Measurements from ENCODE around the gene OGFOD3. TPM values are rescaled to one million over a fixed set of nuclear protein-coding genes. Genes with fewer than 3 reads are reported as not detected.

OGFOD3 gene
- total and polyA plus RNA-seq, 2 donors (not counting 1 experiment from before 2014, with no cell fraction given) = 22.6 to 30.5 TPM

GRCh38 chr17:82446124-82446523 is 27.7 kb upstream of the OGFOD3 start:
- DNase-seq (no peak), ATAC-seq (ENCODE audit: low read depth) (no peak)
- H3K4me2 ChIP-seq (replicated peaks; ENCODE audit: low read depth, low read length, poor library complexity, severe bottlenecking) = no peak overlapping the region
- H3K4me3 ChIP-seq (ENCODE audit: control extremely low read depth in 1 of 5, extremely low read depth in 1 of 5, insufficient read depth in 1 of 5, low read depth in 2 of 5, low read length in 4 of 5) = no peak overlapping the region
- H4K20me1 ChIP-seq (ENCODE audit: control insufficient read depth, insufficient read depth, low read length, poor library complexity, severe bottlenecking) = peaks cover 57% of the 10 kb centered on the region
- POLR2A ChIA-PET = interaction anchor here (0.6 to 2.3 kb wide), 2 partner anchors 12 to 85 kb away, joined by 3 to 5 read pairs; no protein-coding TSS in a partner anchor
- Mint-ChIP-seq H3K4me3 (no peak overlapping the region), H3K9me3 (ENCODE audit: insufficient read depth) (no peaks in the 10 kb centered on the region), H3K27me3 (no peaks in the 10 kb centered on the region), H3K4me1 (peaks cover 50% of the 10 kb centered on the region), H3K27ac (peak overlapping the region; percentile 59)
- no peaks in the 10 kb centered on the region for H3K27me3 ChIP-seq (replicated peaks in 1 of 4; ENCODE audit: control extremely low read depth in 1 of 4, control insufficient read depth in 3 of 4, insufficient read depth in 4 of 4, low read length in 3 of 4)
- CTCF ChIA-PET = interaction anchor here (1.2 kb wide), 1 partner anchor 12 kb away, joined by 3 read pairs; no protein-coding TSS in a partner anchor
- peaks cover 13 to 65% of the 10 kb centered on the region in 2 donors for H3K4me1 ChIP-seq (ENCODE audit: control insufficient read depth in 2 of 2, insufficient read depth in 2 of 2, low read length in 2 of 2)
- intact Hi-C loops (cut with micrococcal nuclease) = no loop called here
- H3K36me3 ChIP-seq (replicated peaks in 1 of 2; ENCODE audit: control extremely low read depth in 1 of 2, control insufficient read depth in 1 of 2, extremely low read depth in 1 of 2, insufficient read depth in 2 of 2, low read length in 1 of 2) = peaks cover 1 to 64% of the 10 kb centered on the region in 2 experiments
- peaks cover 78% of the 10 kb centered on the region for H3K79me2 ChIP-seq (ENCODE audit: control insufficient read depth, insufficient read depth, low read length)
- no peak for TF ChIP-seq CTCF (IDR thresholded peaks at IDR 0.05)
- no peak for TF ChIP-seq EZH2 (IDR thresholded peaks at IDR 0.05; ENCODE audit: borderline replicate concordance, insufficient read depth, low read depth, low read length, poor library complexity, severe bottlenecking)
- peak overlapping the region in 1 of 2 donors; percentile 69 for H3K27ac ChIP-seq (ENCODE audit: low read length in 2 of 2)
- H3K9me3 ChIP-seq (ENCODE audit: control extremely low read depth in 1 of 3, control insufficient read depth in 2 of 3, insufficient read depth in 1 of 3, low read length in 2 of 3) = no peaks in the 10 kb centered on the region
- H3K9ac ChIP-seq (ENCODE audit: low read length) = no peak overlapping the region
- whole genome bisulfite sequencing (ENCODE audit: insufficient coverage) = over 99% methylated on average over 15 of the region's 15 CpGs
- H2AFZ ChIP-seq (ENCODE audit: insufficient read depth, low read depth, low read length, poor library complexity, severe bottlenecking) = no peak overlapping the region

- Histone ChIP-seq H3K79me2 (ENCODE audit: control insufficient read depth, insufficient read depth, low read length) (peaks cover 78% of the 10 kb centered on the region), H3K9ac (ENCODE audit: low read length) (no peak overlapping the region), H3K27me3 (replicated peaks in 1 of 4; ENCODE audit: control extremely low read depth in 1 of 4, control insufficient read depth in 3 of 4, insufficient read depth in 4 of 4, low read length in 3 of 4) (no peaks in the 10 kb centered on the region), H2AFZ (ENCODE audit: insufficient read depth, low read depth, low read length, poor library complexity, severe bottlenecking) (no peak overlapping the region), H3K4me2 (replicated peaks; ENCODE audit: low read depth, low read length, poor library complexity, severe bottlenecking) (no peak overlapping the region), H4K20me1 (ENCODE audit: control insufficient read depth, insufficient read depth, low read length, poor library complexity, severe bottlenecking) (peaks cover 63% of the 10 kb centered on the region), H3K4me1 (ENCODE audit: control insufficient read depth in 2 of 2, insufficient read depth in 2 of 2, low read length in 2 of 2) (peaks cover 16 to 68% of the 10 kb centered on the region in 2 donors), H3K27ac (ENCODE audit: low read length in 2 of 2) (peak overlapping the region in 1 of 2 donors; percentile 69), H3K9me3 (ENCODE audit: control extremely low read depth in 1 of 3, control insufficient read depth in 2 of 3, insufficient read depth in 1 of 3, low read length in 2 of 3) (no peaks in the 10 kb centered on the region), H3K36me3 (replicated peaks in 1 of 2; ENCODE audit: control extremely low read depth in 1 of 2, control insufficient read depth in 1 of 2, extremely low read depth in 1 of 2, insufficient read depth in 2 of 2, low read length in 1 of 2) (peaks cover 1 to 64% of the 10 kb centered on the region in 2 experiments), H3K4me3 (ENCODE audit: control extremely low read depth in 1 of 5, extremely low read depth in 1 of 5, insufficient read depth in 1 of 5, low read depth in 2 of 5, low read length in 4 of 5) (no peak overlapping the region)
- TF ChIP-seq EZH2 (IDR thresholded peaks at IDR 0.05; ENCODE audit: borderline replicate concordance, insufficient read depth, low read depth, low read length, poor library complexity, severe bottlenecking) (no peak), CTCF (IDR thresholded peaks at IDR 0.05) (no peak)
- ChIA-PET POLR2A (interaction anchor here (2.3 kb wide), 1 partner anchor 11 kb away, joined by 5 read pairs; no protein-coding TSS in a partner anchor), CTCF (interaction anchor here (1.2 kb wide), 1 partner anchor 11 kb away, joined by 3 read pairs; no protein-coding TSS in a partner anchor)
- no peak for DNase-seq
- no peaks in the 10 kb centered on the region for H3K9me3 Mint-ChIP-seq (ENCODE audit: insufficient read depth)
- H3K27me3 Mint-ChIP-seq = no peaks in the 10 kb centered on the region
- WGBS (ENCODE audit: insufficient coverage) = 81% methylated on average over 13 of the region's 13 CpGs
- H3K4me3 Mint-ChIP-seq = no peak overlapping the region
- intact Hi-C loops (cut with micrococcal nuclease) = no loop called here
- H3K4me1 Mint-ChIP-seq = peaks cover 52% of the 10 kb centered on the region
- peak overlapping the region; percentile 20 for H3K27ac Mint-ChIP-seq
- no peak for ATAC-seq (ENCODE audit: low read depth)
Measured at GRCh38 chr17:82445542-82445941, 27.2 kb upstream of the OGFOD3 start.
